ENCODE results near the gene YWHAH. TPM values are rescaled to one million over a fixed set of nuclear protein-coding genes. Genes with fewer than 3 reads are reported as not detected.

The YWHAH gene
- total and polyA plus RNA-seq, 2 experiments from 2014 or later, result 168 to 237 TPM

- Histone ChIP-seq H3K4me1 (ENCODE audit: insufficient read depth) (no peaks in the 10 kb centered on the region), H2AFZ (no peak overlapping the region), H3K4me3 (no peak overlapping the region), H3K27ac (no peak overlapping the region), H3F3A (ENCODE audit: insufficient read depth) (no peaks in the 10 kb centered on the region), H3K79me2 (ENCODE audit: insufficient read depth) (no peaks in the 10 kb centered on the region), H4K20me1 (ENCODE audit: insufficient read depth) (no peaks in the 10 kb centered on the region), H3K27me3 (replicated peaks; ENCODE audit: insufficient read depth) (peaks cover 11% of the 10 kb centered on the region; the same call in 1 of the 2 replicates), H3K4me2 (ENCODE audit: unreplicated experiment) (no peak overlapping the region), H3K9ac (no peak overlapping the region), H3K36me3 (ENCODE audit: low read depth) (no peaks in the 10 kb centered on the region), H3K9me3 (ENCODE audit: low read depth) (no peaks in the 10 kb centered on the region), H3K9me2 (ENCODE audit: insufficient read depth) (no peaks in the 10 kb centered on the region)
- 44 to 100% methylated on average over 1 of the region's 1 CpG for WGBS, 2 experiments (ENCODE audit: low coverage in 1 of 2, low lambda C conversion rate in 2 of 2, missing lambda C conversion rate in 2 of 2)
- in situ Hi-C loops (cut with MboI), result loop anchor here (10.0 kb wide), 1 partner anchor 88 kb away; no protein-coding TSS in a partner anchor
- TF ChIP-seq EZH2 (IDR thresholded peaks at IDR 0.05; ENCODE audit: insufficient read depth, poor library complexity, severe bottlenecking), result no peak
- TF ChIP-seq EZH2phosphoT487 (IDR thresholded peaks at IDR 0.05; ENCODE audit: insufficient read depth, low read depth), result no peak
- DNase-seq, result no peak
Measured at GRCh38 chr22:31987218-31987617, 42.9 kb downstream of the YWHAH start.

- Histone ChIP-seq H3K4me3 (no peak overlapping the region), H3K9me2 (ENCODE audit: insufficient read depth) (no peaks in the 10 kb centered on the region), H4K20me1 (ENCODE audit: insufficient read depth) (no peaks in the 10 kb centered on the region), H3K9ac (no peak overlapping the region), H3K4me1 (ENCODE audit: insufficient read depth) (no peaks in the 10 kb centered on the region), H3F3A (ENCODE audit: insufficient read depth) (no peaks in the 10 kb centered on the region), H3K4me2 (ENCODE audit: unreplicated experiment) (no peak overlapping the region), H3K79me2 (ENCODE audit: insufficient read depth) (no peaks in the 10 kb centered on the region), H3K27me3 (replicated peaks; ENCODE audit: insufficient read depth) (peaks cover 21% of the 10 kb centered on the region), H3K9me3 (ENCODE audit: low read depth) (no peaks in the 10 kb centered on the region), H2AFZ (no peak overlapping the region), H3K36me3 (ENCODE audit: low read depth) (no peaks in the 10 kb centered on the region), H3K27ac (no peak overlapping the region)
- 40 to 46% methylated on average over 4 of the region's 4 CpGs for whole genome bisulfite sequencing, 2 experiments (ENCODE audit: low coverage in 1 of 2, low lambda C conversion rate in 2 of 2, missing lambda C conversion rate in 2 of 2)
- in situ Hi-C loops (cut with MboI), result no loop called here
- no peak for DNase-seq
- TF ChIP-seq EZH2 (IDR thresholded peaks at IDR 0.05; ENCODE audit: insufficient read depth, poor library complexity, severe bottlenecking) (no peak), EZH2phosphoT487 (IDR thresholded peaks at IDR 0.05; ENCODE audit: insufficient read depth, low read depth) (no peak)
Measured at GRCh38 chr22:31991102-31991839, 46.9 kb downstream of the YWHAH start.

GRCh38 chr22:31995046-31995445 is 50.7 kb downstream of the YWHAH start:
- Histone ChIP-seq H3K9me3 (ENCODE audit: low read depth) (no peaks in the 10 kb centered on the region), H3K4me1 (ENCODE audit: insufficient read depth) (no peaks in the 10 kb centered on the region), H3K27me3 (replicated peaks; ENCODE audit: insufficient read depth) (peaks cover 16% of the 10 kb centered on the region), H3K4me3 (no peak overlapping the region), H4K20me1 (ENCODE audit: insufficient read depth) (no peaks in the 10 kb centered on the region), H3F3A (ENCODE audit: insufficient read depth) (no peaks in the 10 kb centered on the region), H3K4me2 (ENCODE audit: unreplicated experiment) (no peak overlapping the region), H2AFZ (no peak overlapping the region), H3K27ac (no peak overlapping the region), H3K79me2 (ENCODE audit: insufficient read depth) (no peaks in the 10 kb centered on the region), H3K9ac (no peak overlapping the region), H3K9me2 (ENCODE audit: insufficient read depth) (no peaks in the 10 kb centered on the region), H3K36me3 (ENCODE audit: low read depth) (no peaks in the 10 kb centered on the region)
- TF ChIP-seq EZH2 (IDR thresholded peaks at IDR 0.05; ENCODE audit: insufficient read depth, poor library complexity, severe bottlenecking) (no peak), EZH2phosphoT487 (IDR thresholded peaks at IDR 0.05; ENCODE audit: insufficient read depth, low read depth) (no peak)
- in situ Hi-C loops (cut with MboI), result no loop called here
- no peak for DNase-seq
- WGBS, 2 experiments (ENCODE audit: low coverage in 1 of 2, low lambda C conversion rate in 2 of 2, missing lambda C conversion rate in 2 of 2), result 43 to 44% methylated on average over 3 of the region's 3 CpGs

- H3K36me3 ChIP-seq (ENCODE audit: low read depth), result no peaks in the 10 kb centered on the region
- H3K27me3 ChIP-seq (replicated peaks; ENCODE audit: insufficient read depth), result peaks cover 12% of the 10 kb centered on the region
- 25 to 27% methylated on average over 3 of the region's 3 CpGs for WGBS, 2 experiments (ENCODE audit: low coverage in 1 of 2, low lambda C conversion rate in 2 of 2, missing lambda C conversion rate in 2 of 2)
- DNase-seq, result no peak
- H3K9me2 ChIP-seq (ENCODE audit: insufficient read depth), result no peaks in the 10 kb centered on the region
- no peaks in the 10 kb centered on the region for H3K79me2 ChIP-seq (ENCODE audit: insufficient read depth)
- H3K9me3 ChIP-seq (ENCODE audit: low read depth), result no peaks in the 10 kb centered on the region
- in situ Hi-C loops (cut with MboI), result no loop called here
- no peak overlapping the region for H3K4me2 ChIP-seq (ENCODE audit: unreplicated experiment)
- no peak overlapping the region for H3K4me3 ChIP-seq
- H3K4me1 ChIP-seq (ENCODE audit: insufficient read depth), result no peaks in the 10 kb centered on the region
- TF ChIP-seq EZH2phosphoT487 (IDR thresholded peaks at IDR 0.05; ENCODE audit: insufficient read depth, low read depth) (no peak), EZH2 (IDR thresholded peaks at IDR 0.05; ENCODE audit: insufficient read depth, poor library complexity, severe bottlenecking) (no peak)
- H3K27ac ChIP-seq, result no peak overlapping the region
- no peak overlapping the region for H2AFZ ChIP-seq
- no peaks in the 10 kb centered on the region for H3F3A ChIP-seq (ENCODE audit: insufficient read depth)
- H4K20me1 ChIP-seq (ENCODE audit: insufficient read depth), result no peaks in the 10 kb centered on the region
- no peak overlapping the region for H3K9ac ChIP-seq
Measured at GRCh38 chr22:31995807-31996206, 51.5 kb downstream of the YWHAH start.

Data from GM23248 (cell line).